B cell (primary cell): ENCODE results near the gene PIK3CD. TPM values are rescaled to one million over a fixed set of nuclear protein-coding genes. Genes with fewer than 3 reads are reported as not detected.

Source experiments
- ATAC-seq: fragments of 200-7000 bp; cut with Tn5 transposase; one replicate; pipeline ENCODE4 v1.10.0; 2021; ENCODE audit warnings: low read depth, mild to moderate bottlenecking, moderate number of reproducible peaks, moderate library complexity
- CTCF ChIA-PET: fragments of 350-600 bp; sonication (Branson Sonifier 250); formaldehyde crosslinking; loops from one replicate; lab custom pipeline; 2021; ENCODE audit warnings: antibody characterized with exemption, inconsistent platforms; lab: Charles Lee
- POLR2A ChIA-PET: fragments of 350-600 bp; sonication (Branson Sonifier 250); formaldehyde crosslinking; loops from one replicate; lab custom pipeline; 2021; ENCODE audit warnings: antibody characterized with exemption; lab: Charles Lee
- DNase-seq: peaks from one replicate; pipeline ENCODE4 v3.0.0; 2013
- H2AFZ ChIP-seq: 2 replicates; pipeline ENCODE4 v1.6.1; 2012; ENCODE audit warnings: mild to moderate bottlenecking, low read depth, low read length; ENCODE audit not compliant: insufficient read depth, poor library complexity, severe bottlenecking
- H3K27ac ChIP-seq, 2 donors: 1 replicate in 1 of 2; 2 replicates in 1 of 2; pipeline ENCODE4 v1.5.1; 2012 to 2013; ENCODE audit warnings: low read length in 2 of 2, mild to moderate bottlenecking in 2 of 2, moderate library complexity in 1 of 2
- H3K27me3 ChIP-seq, 4 experiments: fragments of 200-600 bp in 1 of 4; sonication (generic) in 1 of 4; replicated peaks in 1 of 4; 1 replicate in 2 of 4; 2 replicates in 2 of 4; pipeline versions ENCODE4 v1.6.1 to v1.7.0; 2013 to 2016; ENCODE audit warnings: low read length in 3 of 4, mild to moderate bottlenecking in 2 of 4, mixed read lengths in 1 of 4, moderate library complexity in 1 of 4; ENCODE audit not compliant: insufficient read depth in 4 of 4, control insufficient read depth in 3 of 4; ENCODE audit errors: control extremely low read depth in 1 of 4
- H3K36me3 ChIP-seq, 2 experiments: replicated peaks in 1 of 2; 1 replicate in 1 of 2; 2 replicates in 1 of 2; pipeline versions ENCODE4 v1.6.1 to v1.7.1; 2013; ENCODE audit warnings: low read length in 1 of 2; ENCODE audit not compliant: insufficient read depth in 2 of 2, control insufficient read depth in 1 of 2; ENCODE audit errors: control extremely low read depth in 1 of 2, extremely low read depth in 1 of 2
- H3K4me1 ChIP-seq, 2 donors: fragments of 200-600 bp in 1 of 2; sonication (generic) in 1 of 2; 1 replicate in 1 of 2; 2 replicates in 1 of 2; pipeline versions ENCODE4 v1.5.1 to v1.6.1; 2013 to 2017; ENCODE audit warnings: low read length in 2 of 2; ENCODE audit not compliant: control insufficient read depth in 2 of 2, insufficient read depth in 2 of 2
- H3K4me2 ChIP-seq: replicated peaks from 2 replicates; pipeline ENCODE3; 2012; ENCODE audit warnings: mild to moderate bottlenecking, low read depth, low read length; ENCODE audit not compliant: poor library complexity, severe bottlenecking
- H3K4me3 ChIP-seq, 5 experiments: fragments of 200-600 bp in 1 of 5; sonication (generic) in 1 of 5; 1 replicate in 3 of 5; 2 replicates in 2 of 5; pipeline versions ENCODE4 v1.5.1 to v1.7.0; 2011 to 2016; ENCODE audit warnings: low read length in 4 of 5, mild to moderate bottlenecking in 4 of 5, low read depth in 2 of 5, control low read depth in 1 of 5, moderate library complexity in 1 of 5; ENCODE audit not compliant: insufficient read depth in 1 of 5; ENCODE audit errors: control extremely low read depth in 1 of 5, extremely low read depth in 1 of 5
- H3K79me2 ChIP-seq: fragments of 200-600 bp; sonication (generic); one replicate; pipeline ENCODE4 v1.6.0; 2016; ENCODE audit warnings: low read length; ENCODE audit not compliant: control insufficient read depth, insufficient read depth
- H3K9ac ChIP-seq: fragments of 200-600 bp; sonication (generic); 2 replicates; pipeline ENCODE4 v1.6.1; 2017; ENCODE audit warnings: mild to moderate bottlenecking, low read length, moderate library complexity
- H3K9me3 ChIP-seq, 3 donors: one replicate each; pipeline versions ENCODE4 v1.6.1 to v1.7.1; 2013; ENCODE audit warnings: low read length in 2 of 3; ENCODE audit not compliant: control insufficient read depth in 2 of 3, insufficient read depth in 1 of 3; ENCODE audit errors: control extremely low read depth in 1 of 3
- H4K20me1 ChIP-seq: 2 replicates; pipeline ENCODE4 v1.6.0; 2012; ENCODE audit warnings: mild to moderate bottlenecking, low read length; ENCODE audit not compliant: insufficient read depth, control insufficient read depth, poor library complexity, severe bottlenecking
- H3K27ac Mint-ChIP-seq: one replicate; pipeline ENCODE4 v1.8.0; 2021; ENCODE audit warnings: mixed read lengths
- H3K27me3 Mint-ChIP-seq: one replicate; pipeline ENCODE4 v1.8.0; 2021; ENCODE audit warnings: mixed read lengths
- H3K4me1 Mint-ChIP-seq: one replicate; pipeline ENCODE4 v1.8.0; 2021; ENCODE audit warnings: mixed read lengths
- H3K4me3 Mint-ChIP-seq: one replicate; pipeline ENCODE4 v1.8.0; 2021; ENCODE audit warnings: mixed read lengths
- H3K9me3 Mint-ChIP-seq: one replicate; pipeline ENCODE4 v1.8.0; 2022; ENCODE audit warnings: mixed read lengths; ENCODE audit not compliant: insufficient read depth
- CTCF ChIP-seq: fragments of 200-600 bp; IDR thresholded peaks from one replicate; pipeline ENCODE4 v1.8.0; 2022; ENCODE audit warnings: antibody characterized with exemption, mild to moderate bottlenecking
- EZH2 ChIP-seq: IDR thresholded peaks from 2 replicates; pipeline ENCODE4 v1.6.1; 2012; ENCODE audit warnings: borderline replicate concordance, low read depth, mild to moderate bottlenecking, moderate library complexity, low read length; ENCODE audit not compliant: insufficient read depth, poor library complexity, severe bottlenecking
- WGBS: methylation state at CpG from one replicate; pipeline ENCODE4 v1.1.5; 2013; ENCODE audit warnings: missing lambda C conversion rate; ENCODE audit not compliant: insufficient coverage; 5-methylcytosine and 5-hydroxymethylcytosine counted together
- intact Hi-C: fragments of 100-400 bp; cut with micrococcal nuclease; formaldehyde crosslinking; loops from one replicate; pipeline ENCODE4 v1.10.0; 2022
- polyA plus RNA-seq: library from polyadenylated mRNA; depleted of rRNA; stranded (reverse); fragments of >200 nt; gene quantifications from 2 replicates; pipeline ENCODE4 v1.2.3, GENCODE V29; 2012
- total RNA-seq, 2 donors: library from RNA; stranded (reverse); fragments of 120-200 nt in 1 of 2; gene quantifications; 1 replicate in 1 of 2; 2 replicates in 1 of 2; pipeline versions ENCODE4 v1.2.3 to v1.2.4, GENCODE V29; 2013 to 2022

Gene PIK3CD
- total and polyA plus RNA-seq, 2 donors (not counting 1 experiment from before 2014, with no cell fraction given), result 144 to 222 TPM

- Histone ChIP-seq H3K27me3 (no peaks in the 10 kb centered on the region), H3K4me3 (no peak overlapping the region), H3K79me2 (peaks cover 94% of the 10 kb centered on the region), H3K9ac (no peak overlapping the region), H3K27ac (peak overlapping the region; percentile 1 to 82), H3K4me1 (peaks cover 57 to 74% of the 10 kb centered on the region in 2 donors), H2AFZ (no peak overlapping the region), H4K20me1 (peaks cover 95% of the 10 kb centered on the region), H3K4me2 (peak overlapping the region; percentile 30), H3K9me3 (no peaks in the 10 kb centered on the region), H3K36me3 (peaks cover 0 to 25% of the 10 kb centered on the region in 2 experiments)
- TF ChIP-seq EZH2 (no peak), CTCF (no peak)
- DNase-seq, result no peak
- ATAC-seq, result no peak
- H3K4me3 Mint-ChIP-seq, result peak overlapping the region; percentile 57
- WGBS, result 55% methylated on average over 1 of the region's 2 CpGs
- POLR2A ChIA-PET, result interaction anchor here (0.5 to 1.3 kb wide), 7 partner anchors 9 to 1286 kb away, joined by 3 to 13 read pairs (median 4); no protein-coding TSS in a partner anchor
- H3K27ac Mint-ChIP-seq, result peak overlapping the region; percentile 83
- H3K27me3 Mint-ChIP-seq, result no peaks in the 10 kb centered on the region
- H3K9me3 Mint-ChIP-seq, result no peaks in the 10 kb centered on the region
- intact Hi-C loops, result loop anchor here (5.0 kb wide), 1 partner anchor 40 kb away; no protein-coding TSS in a partner anchor
- CTCF ChIA-PET, result interaction anchor here (1.1 to 10.6 kb wide), 4 partner anchors 10 to 60 kb away, joined by 3 to 231 read pairs (median 5); no protein-coding TSS in a partner anchor
- H3K4me1 Mint-ChIP-seq, result peaks cover 79% of the 10 kb centered on the region
These were observed 6.0 kb downstream of the PIK3CD start for GRCh38 chr1:9657521-9658032.

- Histone ChIP-seq H3K9ac (no peak overlapping the region), H3K79me2 (peaks cover 95% of the 10 kb centered on the region), H3K4me2 (peak overlapping the region; percentile 30), H3K27ac (peak overlapping the region; percentile 1 to 82), H3K27me3 (no peaks in the 10 kb centered on the region), H3K36me3 (peaks cover 2 to 31% of the 10 kb centered on the region in 2 experiments), H3K4me1 (peaks cover 60 to 74% of the 10 kb centered on the region in 2 donors), H3K9me3 (no peaks in the 10 kb centered on the region), H3K4me3 (no peak overlapping the region), H2AFZ (no peak overlapping the region), H4K20me1 (peaks cover 95% of the 10 kb centered on the region)
- Mint-ChIP-seq H3K27me3 (no peaks in the 10 kb centered on the region), H3K4me3 (peak overlapping the region; percentile 57), H3K9me3 (no peaks in the 10 kb centered on the region), H3K27ac (peak overlapping the region; percentile 83), H3K4me1 (peaks cover 81% of the 10 kb centered on the region)
- TF ChIP-seq CTCF (no peak), EZH2 (no peak)
- peak; percentile 37 for DNase-seq
- ChIA-PET POLR2A (interaction anchor here (0.5 to 1.3 kb wide), 7 partner anchors 9 to 1287 kb away, joined by 3 to 13 read pairs (median 4); no protein-coding TSS in a partner anchor), CTCF (interaction anchor here (0.5 to 10.6 kb wide), 7 partner anchors 9 to 71 kb away, joined by 3 to 231 read pairs (median 5); no protein-coding TSS in a partner anchor)
- ATAC-seq, result no peak
- WGBS, result no CpG with 5 or more reads among the region's 4 CpGs
- intact Hi-C loops, result loop anchor here (5.0 kb wide), 1 partner anchor 41 kb away; no protein-coding TSS in a partner anchor
These were observed 6.7 kb downstream of the PIK3CD start for GRCh38 chr1:9658199-9658598.
